GM18505 (cell line): ENCODE measurements around the gene GTF2F1.

Experiments used
- ATAC-seq: cut with Tn5 transposase; IDR thresholded peaks from one replicate; pipeline ENCODE4 v1.9.1; 2021; ENCODE audit not compliant: unreplicated experiment
- POLR2A ChIP-seq: IDR thresholded peaks from 4 replicates; pipeline ENCODE4 v1.6.1; 2011; ENCODE audit warnings: borderline replicate concordance; ENCODE audit not compliant: insufficient read depth, insufficient read length; ENCODE audit errors: extremely low read depth

Gene GTF2F1

GRCh38 chr19:6424939-6425731 is 32.2 kb upstream of the GTF2F1 start:
- peak; percentile 77 for ATAC-seq
- TF ChIP-seq POLR2A, result peak; percentile 65

DNA sequence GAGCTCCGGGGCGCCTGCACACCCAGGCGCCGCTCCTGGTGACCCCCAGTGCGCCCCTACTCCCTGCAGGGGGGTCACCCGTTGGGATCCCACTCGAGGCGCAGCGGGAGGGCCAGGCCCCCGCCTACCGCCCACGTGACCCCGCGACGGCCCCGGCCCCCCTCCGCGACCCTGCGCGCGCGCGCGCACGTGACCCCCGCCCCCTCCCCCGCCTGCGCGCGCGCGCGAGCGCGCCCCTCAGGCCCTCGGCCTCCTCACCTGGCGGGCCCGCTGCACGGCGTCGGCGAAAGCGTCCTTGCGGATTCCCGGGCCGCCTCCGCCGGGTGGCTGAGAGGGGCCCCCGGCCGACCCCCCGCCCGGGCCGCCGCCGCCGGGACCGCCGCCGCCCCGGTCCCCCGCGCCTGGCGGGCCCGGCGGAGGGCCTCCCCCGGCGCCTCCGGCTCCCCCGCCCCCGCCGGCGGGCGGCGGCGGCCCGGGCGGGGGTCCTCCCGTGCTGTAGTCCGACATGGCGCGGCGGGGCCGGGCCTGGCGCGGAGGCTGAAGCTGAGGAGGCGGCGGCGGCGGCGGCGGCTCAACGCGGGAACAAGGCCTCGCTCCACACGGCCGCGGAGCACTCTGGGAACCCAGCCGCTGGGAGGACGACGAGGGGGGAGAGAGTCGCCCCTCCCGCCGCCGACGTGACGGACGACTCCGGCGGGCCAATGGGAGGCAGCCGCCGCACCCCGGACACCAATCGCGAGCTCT is 31.4 kb upstream of the GTF2F1 start, which contains the start of gene KHSRP:
Gene KHSRP (minus strand): TSS at position 617 of the 744 bp plus-strand sequence. CDS start 110 bp downstream, at position 507.
- ATAC-seq, result peak; percentile 1
- peak; percentile 68 for TF ChIP-seq POLR2A

DNA sequence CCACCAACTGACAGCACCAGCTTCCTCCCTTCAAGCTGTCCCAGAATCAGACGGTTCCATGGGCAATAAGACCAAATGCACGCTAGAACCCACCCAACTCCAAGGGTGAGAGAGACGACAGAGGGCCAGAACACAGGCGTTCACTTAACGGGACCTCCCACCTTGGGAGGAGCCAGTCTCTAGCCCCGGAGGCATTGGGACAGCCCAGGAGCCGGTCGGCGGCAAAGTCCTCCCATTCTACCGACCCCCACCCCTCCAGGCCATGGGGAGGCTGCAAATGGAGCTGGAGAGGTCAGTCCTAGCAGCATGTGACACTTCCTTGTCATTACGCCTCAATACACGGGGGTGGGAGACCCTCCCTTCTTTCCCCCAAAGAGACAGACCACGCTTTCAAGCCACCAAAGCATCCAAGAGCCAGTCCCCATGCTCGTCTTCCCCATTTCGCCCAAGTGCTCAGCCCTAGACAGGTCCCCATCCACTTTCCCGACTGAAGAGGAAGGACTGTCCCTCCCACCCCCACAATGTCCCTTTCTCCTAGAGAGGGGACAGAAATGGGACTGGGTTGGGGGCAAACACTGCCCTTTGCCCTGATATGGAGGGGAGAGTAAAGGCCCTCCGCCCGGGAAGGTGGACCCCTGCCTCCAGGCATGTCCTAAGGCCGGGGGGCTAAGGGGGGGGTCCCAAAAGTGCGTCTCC is 30.7 kb upstream of the GTF2F1 start:
- TF ChIP-seq POLR2A, result no peak
- ATAC-seq, result no peak

GRCh38 chr19:6421075-6422014 is 28.4 kb upstream of the GTF2F1 start:
- no peak for TF ChIP-seq POLR2A
- ATAC-seq, result no peak

DNA sequence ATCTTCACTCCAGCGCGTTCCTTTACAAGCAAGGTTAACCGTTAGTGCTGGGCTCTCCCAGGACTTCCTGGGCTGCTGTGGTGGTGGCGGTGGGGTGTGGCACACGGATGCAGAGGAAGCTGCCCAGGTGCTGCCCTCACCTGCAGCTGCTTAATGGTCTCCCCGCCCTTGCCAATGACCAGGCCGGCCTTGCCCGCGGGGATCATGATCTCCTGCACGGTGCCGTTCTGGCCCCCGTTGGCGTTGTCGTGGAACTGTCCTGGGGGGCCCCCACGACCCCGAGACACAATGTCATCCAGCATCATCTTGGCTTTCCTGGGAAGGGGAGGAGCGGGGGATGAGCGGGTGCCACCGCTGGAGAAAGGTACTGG is 25.6 kb upstream of the GTF2F1 start:
- ATAC-seq, result no peak
- TF ChIP-seq POLR2A, result no peak

- no peak for ATAC-seq
- TF ChIP-seq POLR2A, result no peak
Measured at GRCh38 chr19:6417713-6418561, 25.0 kb upstream of the GTF2F1 start.

DNA sequence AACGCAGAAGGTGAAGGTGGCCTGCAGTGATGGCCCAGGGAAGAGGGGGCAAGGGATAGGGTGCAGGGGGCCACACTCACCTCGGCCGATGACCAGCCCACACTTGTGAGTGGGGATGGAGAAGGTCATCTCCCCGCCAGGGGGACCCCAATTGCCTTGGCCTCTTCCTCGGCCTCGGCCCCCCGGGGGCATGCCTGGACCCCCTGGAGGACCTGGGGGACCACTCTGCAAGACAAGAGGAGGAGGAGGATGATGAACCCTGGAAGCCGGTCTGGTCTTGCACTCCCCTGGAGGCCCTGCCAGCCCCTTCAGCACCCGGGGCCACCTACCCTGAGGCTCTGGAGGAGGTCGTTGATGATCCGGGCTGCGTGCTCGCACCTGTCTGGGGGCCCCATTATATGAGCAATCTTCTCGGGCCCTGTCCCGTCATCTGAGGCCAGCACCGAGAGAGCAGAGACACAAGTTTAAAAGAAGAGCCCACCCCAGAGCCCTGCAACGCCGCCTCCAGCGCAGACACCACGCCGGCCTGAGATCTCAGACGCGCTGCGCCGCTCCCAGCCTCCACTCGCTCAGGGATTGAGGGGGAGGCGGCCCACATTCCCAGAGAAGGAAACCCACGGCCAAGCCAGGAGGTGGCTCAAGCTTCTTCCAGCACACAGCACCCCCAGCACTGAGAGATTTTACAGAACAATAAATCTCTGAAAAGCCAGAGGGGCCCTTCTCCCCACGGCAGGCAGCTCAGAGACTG is 23.9 kb upstream of the GTF2F1 start:
- no peak for TF ChIP-seq POLR2A
- no peak for ATAC-seq

GRCh38 chr19:6415591-6416190 is 22.7 kb upstream of the GTF2F1 start:
- ATAC-seq, result no peak
- TF ChIP-seq POLR2A, result no peak

DNA sequence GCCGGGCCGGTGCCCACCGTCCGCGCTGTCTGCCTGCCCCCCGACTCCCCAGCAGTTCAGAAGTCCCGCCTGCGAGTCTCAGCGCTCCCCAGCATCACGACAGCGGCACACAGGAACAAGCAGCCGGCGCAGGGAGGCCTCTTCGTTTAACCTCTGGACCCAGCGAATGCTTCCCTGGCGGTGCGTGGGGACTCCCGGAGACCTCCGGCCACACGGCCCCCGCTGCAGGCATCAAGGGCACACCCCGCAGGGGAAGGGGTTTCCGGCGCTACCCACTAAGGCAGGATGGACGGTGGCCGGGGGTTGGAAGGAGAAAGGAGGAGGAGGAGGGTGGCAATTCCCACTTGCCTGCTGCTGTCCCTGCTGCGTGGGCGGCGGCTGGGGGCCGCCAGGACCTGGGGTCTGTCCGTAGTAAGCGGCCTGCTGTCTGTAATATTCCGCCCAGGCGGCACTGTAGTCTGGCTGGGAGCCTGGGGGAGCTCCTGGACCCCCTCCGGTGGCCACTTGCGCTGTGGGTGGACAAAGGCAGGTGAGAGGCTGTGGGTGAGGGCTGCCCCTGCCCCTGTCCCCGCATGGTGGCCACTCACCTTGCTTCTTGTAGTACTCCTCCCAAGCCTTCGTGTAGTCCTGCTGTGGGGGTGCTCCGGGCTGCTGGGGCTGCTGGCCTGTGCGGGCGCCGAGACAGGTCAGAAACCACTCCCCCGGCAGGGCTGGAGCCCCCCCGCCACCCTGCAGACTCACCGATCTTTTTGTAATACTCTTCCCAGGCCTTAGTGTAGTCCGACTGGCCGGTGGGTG is 22.0 kb upstream of the GTF2F1 start:
- no peak for ATAC-seq

More for the DNA sequence above, 22.0 kb upstream of the GTF2F1 start:
- TF ChIP-seq POLR2A, result no peak
